IMR-90 (cell line): Measurements from ENCODE around the gene PLD3. TPM values are rescaled to one million over a fixed set of nuclear protein-coding genes. Genes with fewer than 3 reads are reported as not detected.
A peak's percentile ranks its signal among the peaks of the same experiment; 100 is the strongest.

Source experiments
- ATAC-seq: fragments of 200-7000 bp; cut with Tn5 transposase; 2 replicates; pipeline ENCODE4 v1.9.1; 2020; ENCODE audit warnings: low read depth, mild to moderate bottlenecking, moderate library complexity
- BruUV-seq: library from RNA; stranded (reverse); fragments of 400-500 nt; replicated peaks from 2 replicates; lab custom pipeline; 2021; lab: Mats Ljungman, UMichigan
- CTCF ChIA-PET: fragments of 300-600 bp; formaldehyde crosslinking; extraction: SDS; loops from one replicate; lab custom pipeline; 2021; ENCODE audit warnings: antibody characterized with exemption; lab: Yijun Ruan, JAX
- POLR2A ChIA-PET: fragments of 300-600 bp; sonication (Branson Sonifier 250); formaldehyde crosslinking; loops from one replicate; lab custom pipeline; 2022; ENCODE audit warnings: antibody characterized with exemption; ENCODE audit not compliant: unreplicated experiment; lab: Charles Lee
- DNase-seq: peaks from one replicate; pipeline ENCODE4 v3.0.0; 2013
- H2AFZ ChIP-seq: replicated peaks from 2 replicates; pipeline ENCODE3; 2013; ENCODE audit warnings: low read length, mild to moderate bottlenecking; ENCODE audit not compliant: poor library complexity
- H2AK5ac ChIP-seq: 2 replicates; pipeline ENCODE4 v1.6.1; 2013; ENCODE audit warnings: low read depth, low read length, inconsistent platforms
- H2AK9ac ChIP-seq: replicated peaks from 2 replicates; pipeline ENCODE3; 2013; ENCODE audit warnings: mild to moderate bottlenecking, low read depth, low read length, moderate library complexity; ENCODE audit not compliant: poor library complexity
- H2BK120ac ChIP-seq: 2 replicates; pipeline ENCODE4 v1.6.1; 2013; ENCODE audit warnings: low read depth, low read length, inconsistent platforms
- H2BK15ac ChIP-seq: 3 replicates; pipeline ENCODE4 v1.6.1; 2013; ENCODE audit warnings: low read depth, low read length, inconsistent platforms
- H2BK20ac ChIP-seq: 2 replicates; pipeline ENCODE4 v1.6.1; 2013; ENCODE audit warnings: low read depth, mild to moderate bottlenecking, inconsistent platforms, low read length, moderate library complexity
- H2BK5ac ChIP-seq: 2 replicates; pipeline ENCODE4 v1.6.1; 2013; ENCODE audit warnings: mild to moderate bottlenecking, low read depth, low read length, inconsistent platforms; ENCODE audit not compliant: poor library complexity, severe bottlenecking
- H3K14ac ChIP-seq: replicated peaks from 2 replicates; pipeline ENCODE4 v1.6.1; 2013; ENCODE audit warnings: low read depth, low read length, inconsistent platforms
- H3K18ac ChIP-seq: 2 replicates; pipeline ENCODE4 v1.6.1; 2013; ENCODE audit warnings: low read depth, low read length, control low read depth
- H3K23ac ChIP-seq: 2 replicates; pipeline ENCODE4 v1.6.1; 2013; ENCODE audit warnings: low read depth, low read length, inconsistent platforms
- H3K27ac ChIP-seq: 2 replicates; pipeline ENCODE4 v1.5.1; 2013; ENCODE audit warnings: mild to moderate bottlenecking, control low read depth, low read length; ENCODE audit not compliant: insufficient read depth
- H3K27me3 ChIP-seq: 2 replicates; pipeline ENCODE4 v1.6.1; 2013; ENCODE audit warnings: low read length; ENCODE audit not compliant: control insufficient read depth, insufficient read depth
- H3K36me3 ChIP-seq: 2 replicates; pipeline ENCODE4 v1.6.1; 2013; ENCODE audit warnings: low read length, mixed read lengths; ENCODE audit not compliant: control insufficient read depth, insufficient read depth
- H3K4ac ChIP-seq: 2 replicates; pipeline ENCODE4 v1.6.1; 2013; ENCODE audit warnings: low read depth, low read length, inconsistent platforms
- H3K4me1 ChIP-seq: 2 replicates; pipeline ENCODE4 v1.6.1; 2013; ENCODE audit warnings: low read length, mixed read lengths; ENCODE audit not compliant: control insufficient read depth, insufficient read depth
- H3K4me2 ChIP-seq: 2 replicates; pipeline ENCODE4 v1.6.1; 2013; ENCODE audit warnings: low read depth, mild to moderate bottlenecking, control low read depth, low read length, moderate library complexity
- H3K4me3 ChIP-seq: 2 replicates; pipeline ENCODE4 v1.5.1; 2013; ENCODE audit warnings: low read depth, mild to moderate bottlenecking, control low read depth, low read length, moderate library complexity; ENCODE audit not compliant: insufficient read depth
- H3K56ac ChIP-seq: 2 replicates; pipeline ENCODE4 v1.6.1; 2013; ENCODE audit warnings: low read length, inconsistent platforms; ENCODE audit not compliant: insufficient read depth; ENCODE audit errors: extremely low read depth
- H3K79me1 ChIP-seq, 2 experiments: 2 replicates each; pipeline ENCODE4 v1.6.1; 2013; ENCODE audit warnings: low read length in 2 of 2, inconsistent platforms in 1 of 2, low read depth in 1 of 2
- H3K9ac ChIP-seq: 2 replicates; pipeline ENCODE4 v1.6.1; 2013; ENCODE audit warnings: low read depth, low read length, control low read depth
- H3K9me1 ChIP-seq: 2 replicates; pipeline ENCODE4 v1.6.1; 2013; ENCODE audit warnings: low read length, inconsistent platforms; ENCODE audit not compliant: insufficient read depth
- H3K9me3 ChIP-seq: 2 replicates; pipeline ENCODE4 v1.6.1; 2013; ENCODE audit warnings: low read length; ENCODE audit not compliant: control insufficient read depth, insufficient read depth
- H4K20me1 ChIP-seq: 2 replicates; pipeline ENCODE4 v1.6.1; 2013; ENCODE audit warnings: low read length, inconsistent platforms; ENCODE audit not compliant: insufficient read depth
- H4K5ac ChIP-seq: 2 replicates; pipeline ENCODE4 v1.6.1; 2013; ENCODE audit warnings: mild to moderate bottlenecking, low read depth, low read length, control low read depth
- H4K8ac ChIP-seq, 2 experiments: 2 replicates each; pipeline ENCODE4 v1.6.1; 2013; ENCODE audit warnings: low read depth in 2 of 2, low read length in 2 of 2, control low read depth in 1 of 2, inconsistent platforms in 1 of 2
- H4K91ac ChIP-seq: 2 replicates; pipeline ENCODE4 v1.6.1; 2013; ENCODE audit warnings: low read depth, low read length, inconsistent platforms; ENCODE audit not compliant: insufficient read depth
- CEBPB ChIP-seq: IDR thresholded peaks from 2 replicates; pipeline ENCODE4 v1.6.1; 2012; ENCODE audit warnings: low read depth, low read length, improper control_type of control experiment
- MAFK ChIP-seq: IDR thresholded peaks from 2 replicates; pipeline ENCODE4 v1.6.1; 2012; ENCODE audit warnings: low read depth, low read length, improper control_type of control experiment
- MXI1 ChIP-seq: IDR thresholded peaks from 2 replicates; pipeline ENCODE4 v1.6.1; 2012; ENCODE audit warnings: low read depth, mild to moderate bottlenecking, low read length, moderate library complexity, borderline replicate concordance
- NFE2L2 ChIP-seq: fragments of 150-350 bp; IDR thresholded peaks from 2 replicates; pipeline ENCODE4 v1.6.1; 2016; ENCODE audit warnings: low read depth, mild to moderate bottlenecking, low read length
- POLR2A ChIP-seq: IDR thresholded peaks from 2 replicates; pipeline ENCODE4 v1.6.1; 2012; ENCODE audit warnings: mild to moderate bottlenecking, low read depth, low read length
- RFX5 ChIP-seq: IDR thresholded peaks from 2 replicates; pipeline ENCODE4 v1.8.0; 2012; ENCODE audit warnings: low read depth, mild to moderate bottlenecking, low read length, moderate library complexity
- whole genome bisulfite sequencing, 2 experiments: methylation state at CpG; one replicate each; pipeline versions ENCODE4 v1.1.5 to v1.1.7; 2013; ENCODE audit warnings: missing lambda C conversion rate in 2 of 2; ENCODE audit not compliant: insufficient read length in 1 of 2; ENCODE audit errors: extremely low coverage in 2 of 2; 5-methylcytosine and 5-hydroxymethylcytosine counted together
- dilution Hi-C: fragments of 300-500 bp; cut with HindIII; formaldehyde crosslinking; loops from one replicate; pipeline ENCODE4 v1.14.3; 2018; ENCODE audit warnings: low sequenced_read_pairs; ENCODE audit not compliant: unreplicated experiment
- in situ Hi-C: fragments of 300-500 bp; cut with MboI; formaldehyde crosslinking; loops from 3 replicates; pipeline ENCODE4 v1.14.3; 2019; ENCODE audit warnings: low sequenced_read_pairs, inconsistent platforms, mixed read lengths
- intact Hi-C: fragments of 100-400 bp; cut with micrococcal nuclease; formaldehyde crosslinking; loops from 2 replicates; pipeline ENCODE4 v1.10.0; 2022
- polyA plus RNA-seq, 3 experiments: library from polyadenylated mRNA; depleted of rRNA; stranded (reverse); fragments of >200 nt; gene quantifications; 2 replicates each; pipeline ENCODE4 v1.2.3, GENCODE V29; 2012; ENCODE audit warnings: low replicate concordance in 1 of 3
- total RNA-seq: library from RNA; depleted of rRNA; stranded (reverse); fragments of >200 nt; gene quantifications from 2 replicates; pipeline ENCODE4 v1.2.3, GENCODE V29; 2012

The PLD3 gene
- total and polyA plus RNA-seq, 2 of the 4 experiments (the other 2 are of a cell fraction), result 117 to 665 TPM

DNA sequence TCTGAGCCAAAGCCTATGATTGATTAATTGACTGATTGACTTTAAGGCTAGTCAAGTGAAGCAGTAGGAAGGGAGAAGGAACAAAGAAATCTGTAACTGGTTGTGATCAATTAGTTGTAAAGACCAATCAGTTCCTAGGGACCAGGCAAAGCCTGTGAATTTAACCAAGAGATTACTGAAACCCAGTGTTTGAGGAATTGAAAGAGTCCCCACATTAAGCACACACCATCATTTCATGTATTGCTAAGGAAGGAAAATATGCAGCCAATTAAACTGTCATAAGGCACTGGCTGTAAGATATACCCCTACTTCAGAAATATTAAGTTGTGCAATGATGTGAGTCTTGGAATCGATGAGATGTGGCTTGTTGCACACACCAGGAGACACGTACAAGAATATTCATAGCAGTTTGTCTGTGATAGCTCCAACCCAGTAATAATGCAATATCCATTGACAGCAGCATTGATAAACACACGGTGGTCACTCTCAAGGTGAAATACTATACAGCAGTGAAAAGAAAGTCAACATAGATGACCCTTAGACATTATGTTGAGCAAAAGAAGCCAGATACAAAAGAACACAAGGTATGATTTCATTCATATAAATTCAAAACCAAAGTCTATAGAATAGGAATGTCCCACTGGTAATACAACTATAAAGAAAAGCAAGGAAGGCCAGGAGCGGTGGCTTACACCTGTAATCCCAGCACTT is 9.3 kb upstream of the PLD3 start:
- ChIA-PET POLR2A (interaction anchor here (0.6 kb wide), 1 partner anchor 87 kb away, joined by 6 read pairs; no protein-coding TSS in a partner anchor), CTCF (interaction anchor here (0.6 kb wide), 1 partner anchor 34 kb away, joined by 3 read pairs; no protein-coding TSS in a partner anchor)
- Histone ChIP-seq H3K36me3 (peaks cover 18% of the 10 kb centered on the region), H3K4me1 (no peaks in the 10 kb centered on the region), H2AFZ (no peak overlapping the region), H3K27ac (no peak overlapping the region), H3K4me2 (no peak overlapping the region), H2BK20ac (no peak overlapping the region), H2AK5ac (no peak overlapping the region), H4K8ac (no peak overlapping the region), H3K23ac (no peak overlapping the region), H2BK15ac (no peak overlapping the region), H3K9me1 (peaks cover 7% of the 10 kb centered on the region; the same call in 1 of the 2 replicates), H3K79me1 (peaks cover 22 to 54% of the 10 kb centered on the region in 2 experiments), H4K91ac (no peak overlapping the region), H3K4ac (no peak overlapping the region), H3K4me3 (no peak overlapping the region), H3K14ac (no peak overlapping the region), H4K20me1 (peaks cover 9% of the 10 kb centered on the region), H3K9me3 (no peaks in the 10 kb centered on the region), H2BK5ac (no peak overlapping the region), H4K5ac (no peak overlapping the region), H3K27me3 (no peaks in the 10 kb centered on the region), H3K18ac (no peak overlapping the region), H2AK9ac (no peak overlapping the region), H3K56ac (no peak overlapping the region), H3K9ac (no peak overlapping the region), H2BK120ac (no peak overlapping the region)
- BruUV-seq, result no TSS peak
- ATAC-seq (no peak), DNase-seq (no peak)
- in situ Hi-C loops (no loop called here), intact Hi-C loops (no loop called here), dilution Hi-C loops (no loop called here)
- WGBS, 2 experiments, result 90% methylated on average over 2 of the region's 4 CpGs; no CpG with 5 or more reads in 1 of the 2 experiments
- no peak for TF ChIP-seq MXI1
- no peak for TF ChIP-seq MAFK
- 0 out of 2 replicates have a peak, but pooled peaks have one; percentile 3 for TF ChIP-seq CEBPB
- no peak for TF ChIP-seq RFX5
- no peak for TF ChIP-seq NFE2L2
- TF ChIP-seq POLR2A, result no peak
